Mammary epithelial cell (primary cell): ENCODE data around the gene RFC2.

ENCODE experiments used
- CTCF ChIP-seq, 2 donors: IDR thresholded peaks in 1 of 2; conservative IDR thresholded peaks in 1 of 2; 2 replicates each; pipeline ENCODE4 v1.5.1; 2011 to 2012; ENCODE audit warnings: inconsistent platforms in 2 of 2, low read length in 2 of 2, mild to moderate bottlenecking in 2 of 2, control low read depth in 1 of 2, low read depth in 1 of 2; ENCODE audit not compliant: insufficient read depth in 1 of 2; ENCODE audit errors: extremely low read depth in 1 of 2
- EZH2 ChIP-seq: IDR thresholded peaks from 2 replicates; pipeline ENCODE4 v1.6.1; 2012; ENCODE audit warnings: low read length, inconsistent platforms, borderline replicate concordance

GRCh38 chr7:74206589-74207120 is 47.5 kb downstream of the RFC2 start:
- TF ChIP-seq CTCF (conservative IDR thresholded peaks at IDR 0.05 in 1 of 2, IDR thresholded peaks at IDR 0.05 in 1 of 2; ENCODE audit: extremely low read depth in 1 of 2, insufficient read depth in 1 of 2, low read depth in 1 of 2, low read length in 2 of 2) (peak; percentile 76 to 95), EZH2 (no peak)
